ENCODE results near the gene CERS6. TPM values are rescaled to one million over a fixed set of nuclear protein-coding genes. Genes with fewer than 3 reads are reported as not detected.

CERS6 gene
- total RNA-seq, 1 donor from 2014 or later = 30.9 TPM

DNA sequence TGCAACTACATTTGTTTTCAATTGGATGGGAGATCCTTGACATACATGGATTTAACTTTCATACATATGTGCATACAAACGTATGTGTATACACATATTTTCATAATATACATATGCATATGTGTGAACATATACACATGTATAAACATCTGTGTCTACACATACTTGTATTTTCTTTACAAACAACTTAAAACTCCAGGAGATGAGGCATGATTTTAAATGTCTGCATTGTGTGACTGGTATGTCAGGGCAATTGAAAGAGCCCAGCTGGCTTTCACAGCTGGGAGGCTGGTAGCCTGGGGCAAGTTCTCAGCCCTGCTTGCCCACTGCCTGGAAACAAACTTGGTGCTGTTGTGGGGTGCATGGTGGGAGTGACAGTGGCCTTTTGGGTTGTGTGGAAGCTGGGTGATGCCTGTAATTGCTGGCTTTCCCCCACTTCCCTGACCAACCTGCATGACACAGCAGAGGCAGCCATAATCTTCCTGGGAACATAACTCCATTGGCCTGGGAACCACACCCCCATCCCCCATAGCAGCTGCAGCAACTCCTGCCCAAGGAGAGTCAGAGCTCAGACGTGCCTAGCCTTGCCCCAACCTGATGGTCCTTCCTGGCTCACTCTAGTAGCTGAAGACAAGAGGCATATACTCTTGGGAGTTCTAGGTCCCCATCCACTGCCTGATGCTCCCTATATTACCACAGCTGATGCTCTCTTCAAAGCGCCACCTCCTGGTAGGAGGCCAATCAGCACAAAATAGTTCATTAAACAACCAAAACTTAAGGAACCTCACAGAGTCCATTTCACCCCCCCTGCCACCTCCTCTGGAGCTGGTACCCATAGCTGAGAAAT lies 158.3 kb downstream of the CERS6 start:
- H3K27me3 Mint-ChIP-seq (ENCODE audit: unreplicated experiment) = no peaks in the 10 kb centered on the region
- peaks cover 25% of the 10 kb centered on the region for H3K9me3 Mint-ChIP-seq (ENCODE audit: unreplicated experiment)
- TF ChIP-seq, protein P1, sequence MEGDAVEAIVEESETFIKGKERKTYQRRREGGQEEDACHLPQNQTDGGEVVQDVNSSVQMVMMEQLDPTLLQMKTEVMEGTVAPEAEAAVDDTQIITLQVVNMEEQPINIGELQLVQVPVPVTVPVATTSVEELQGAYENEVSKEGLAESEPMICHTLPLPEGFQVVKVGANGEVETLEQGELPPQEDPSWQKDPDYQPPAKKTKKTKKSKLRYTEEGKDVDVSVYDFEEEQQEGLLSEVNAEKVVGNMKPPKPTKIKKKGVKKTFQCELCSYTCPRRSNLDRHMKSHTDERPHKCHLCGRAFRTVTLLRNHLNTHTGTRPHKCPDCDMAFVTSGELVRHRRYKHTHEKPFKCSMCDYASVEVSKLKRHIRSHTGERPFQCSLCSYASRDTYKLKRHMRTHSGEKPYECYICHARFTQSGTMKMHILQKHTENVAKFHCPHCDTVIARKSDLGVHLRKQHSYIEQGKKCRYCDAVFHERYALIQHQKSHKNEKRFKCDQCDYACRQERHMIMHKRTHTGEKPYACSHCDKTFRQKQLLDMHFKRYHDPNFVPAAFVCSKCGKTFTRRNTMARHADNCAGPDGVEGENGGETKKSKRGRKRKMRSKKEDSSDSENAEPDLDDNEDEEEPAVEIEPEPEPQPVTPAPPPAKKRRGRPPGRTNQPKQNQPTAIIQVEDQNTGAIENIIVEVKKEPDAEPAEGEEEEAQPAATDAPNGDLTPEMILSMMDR (IDR thresholded peaks at IDR 0.05) = no peak
- H3K4me3 Mint-ChIP-seq (ENCODE audit: unreplicated experiment) = no peak overlapping the region
- H3K4me1 Mint-ChIP-seq (ENCODE audit: unreplicated experiment) = peaks cover 26% of the 10 kb centered on the region
- DNase-seq (ENCODE audit: extremely low spot score, unreplicated experiment) = no peak
- H3K36me3 Mint-ChIP-seq (ENCODE audit: unreplicated experiment) = peaks cover 19% of the 10 kb centered on the region
- peak overlapping the region; percentile 29 for H3K27ac Mint-ChIP-seq (ENCODE audit: unreplicated experiment)

DNA sequence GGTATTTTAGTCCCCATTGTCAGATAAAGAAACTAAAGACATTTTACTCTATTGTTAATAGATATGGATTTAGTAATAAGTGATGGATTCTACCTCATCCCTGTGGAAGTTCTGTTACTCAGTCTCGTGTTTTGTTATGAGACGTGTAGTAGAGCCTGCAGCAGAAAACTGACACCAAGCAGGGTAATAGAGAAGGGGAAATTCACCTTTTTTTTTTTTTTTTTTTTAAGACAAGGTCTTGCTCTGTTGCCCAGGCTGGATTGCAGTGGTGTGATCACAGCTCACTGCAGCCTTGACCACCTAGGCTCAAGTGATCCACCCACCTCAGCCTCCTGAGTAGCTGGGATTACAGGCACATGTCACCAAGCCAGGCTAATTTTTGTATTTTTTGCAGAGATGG lies 164.5 kb downstream of the CERS6 start:
- TF ChIP-seq, protein P1 (IDR thresholded peaks at IDR 0.05) = no peak
- Mint-ChIP-seq H3K36me3 (ENCODE audit: unreplicated experiment) (peaks cover 3% of the 10 kb centered on the region), H3K9me3 (ENCODE audit: unreplicated experiment) (peaks cover 30% of the 10 kb centered on the region), H3K4me3 (ENCODE audit: unreplicated experiment) (no peak overlapping the region), H3K27me3 (ENCODE audit: unreplicated experiment) (no peaks in the 10 kb centered on the region), H3K27ac (ENCODE audit: unreplicated experiment) (no peak overlapping the region), H3K4me1 (ENCODE audit: unreplicated experiment) (peaks cover 7% of the 10 kb centered on the region)
- DNase-seq (ENCODE audit: extremely low spot score, unreplicated experiment) = no peak

DNA sequence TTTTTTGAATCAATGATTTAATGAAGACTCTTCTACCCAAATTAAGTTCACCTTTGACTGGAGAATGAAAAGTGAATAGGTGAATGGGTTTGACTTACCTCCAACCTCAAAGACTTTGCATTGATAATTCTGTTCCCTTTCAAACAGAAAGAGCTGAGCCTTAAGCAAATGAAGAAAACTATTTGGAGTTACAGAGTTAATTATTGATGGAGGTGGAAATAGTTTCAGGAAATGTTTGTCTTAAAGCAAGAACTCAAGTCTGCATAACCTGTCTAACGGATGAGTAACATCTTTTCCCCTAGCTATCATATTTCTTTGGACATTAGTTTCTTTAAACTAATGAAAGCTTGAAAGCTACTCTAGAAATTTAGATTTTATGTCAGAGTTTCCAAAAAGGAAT lies 166.5 kb downstream of the CERS6 start:
- TF ChIP-seq, protein P1 (IDR thresholded peaks at IDR 0.05) = no peak
- Mint-ChIP-seq H3K9me3 (ENCODE audit: unreplicated experiment) (peaks cover 21% of the 10 kb centered on the region), H3K4me3 (ENCODE audit: unreplicated experiment) (no peak overlapping the region), H3K36me3 (ENCODE audit: unreplicated experiment) (peaks cover 1% of the 10 kb centered on the region), H3K27ac (ENCODE audit: unreplicated experiment) (no peak overlapping the region), H3K4me1 (ENCODE audit: unreplicated experiment) (peaks cover 7% of the 10 kb centered on the region), H3K27me3 (ENCODE audit: unreplicated experiment) (no peaks in the 10 kb centered on the region)
- DNase-seq (ENCODE audit: extremely low spot score, unreplicated experiment) = no peak

DNA sequence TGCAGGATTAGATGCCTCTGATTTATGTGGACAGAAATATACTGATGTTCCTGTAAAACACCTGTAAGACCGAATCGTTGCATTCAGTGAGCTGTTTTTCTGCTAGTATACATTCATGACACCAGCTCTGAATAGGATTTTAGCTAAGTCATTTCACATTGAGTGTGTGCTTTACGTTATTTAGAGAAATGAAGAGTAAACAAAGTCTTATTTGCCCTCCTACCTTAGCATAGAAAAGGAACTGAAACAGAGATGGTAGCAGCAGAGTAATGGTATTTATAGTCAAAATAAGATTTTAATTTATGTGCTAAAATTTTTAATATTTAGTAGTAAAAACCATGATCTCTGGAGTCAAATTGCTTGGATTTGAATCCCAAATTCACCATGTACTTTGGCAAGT lies 168.0 kb downstream of the CERS6 start:
- TF ChIP-seq, protein P1 (IDR thresholded peaks at IDR 0.05) = no peak
- Mint-ChIP-seq H3K4me1 (ENCODE audit: unreplicated experiment) (peaks cover 7% of the 10 kb centered on the region), H3K27me3 (ENCODE audit: unreplicated experiment) (no peaks in the 10 kb centered on the region), H3K27ac (ENCODE audit: unreplicated experiment) (no peak overlapping the region), H3K9me3 (ENCODE audit: unreplicated experiment) (peaks cover 9% of the 10 kb centered on the region), H3K4me3 (ENCODE audit: unreplicated experiment) (no peak overlapping the region), H3K36me3 (ENCODE audit: unreplicated experiment) (peaks cover 1% of the 10 kb centered on the region)
- DNase-seq (ENCODE audit: extremely low spot score, unreplicated experiment) = no peak

DNA sequence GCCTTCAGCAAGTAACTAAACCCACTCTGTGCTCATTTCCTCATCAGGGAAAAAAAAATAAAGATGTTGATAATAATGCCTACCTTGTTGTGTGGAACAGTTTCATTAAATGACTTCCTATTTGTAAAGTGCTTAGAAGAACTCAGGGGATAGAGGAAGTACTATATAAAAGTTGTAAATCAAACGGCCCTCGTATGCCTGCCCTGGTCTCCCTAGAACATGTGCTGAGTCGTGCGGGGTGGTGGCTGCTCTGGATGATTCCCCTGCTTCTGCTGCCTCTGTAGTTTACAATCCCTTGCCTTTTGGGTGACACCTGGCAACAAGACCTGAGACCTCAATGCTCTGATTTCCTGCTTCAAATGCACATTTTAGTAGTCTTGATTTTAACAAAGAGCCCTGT lies 170.0 kb downstream of the CERS6 start:
- Mint-ChIP-seq H3K27ac (ENCODE audit: unreplicated experiment) (no peak overlapping the region), H3K36me3 (ENCODE audit: unreplicated experiment) (peaks cover 1% of the 10 kb centered on the region), H3K4me1 (ENCODE audit: unreplicated experiment) (peaks cover 7% of the 10 kb centered on the region), H3K9me3 (ENCODE audit: unreplicated experiment) (peaks cover 7% of the 10 kb centered on the region), H3K4me3 (ENCODE audit: unreplicated experiment) (no peak overlapping the region), H3K27me3 (ENCODE audit: unreplicated experiment) (no peaks in the 10 kb centered on the region)
- TF ChIP-seq, protein P1 (IDR thresholded peaks at IDR 0.05) = no peak
- no peak for DNase-seq (ENCODE audit: extremely low spot score, unreplicated experiment)
